ENCODE results near the gene ZBTB7C.

GRCh38 chr18:48033790-48034650, 375.2 kb downstream of the ZBTB7C start:
- TF ChIP-seq CTCF (IDR thresholded peaks at IDR 0.05) (no peak), POLR2AphosphoS5 (IDR thresholded peaks at IDR 0.05) (no peak), POLR2A (IDR thresholded peaks at IDR 0.05) (no peak)
